ENCODE data around the gene COL8A1. TPM values are rescaled to one million over a fixed set of nuclear protein-coding genes. Genes with fewer than 3 reads are reported as not detected.

COL8A1 gene
- total and polyA plus RNA-seq, 2 experiments from 2014 or later: 0.41 to 2.4 TPM

GRCh38 chr3:99713440-99713839, 75.0 kb downstream of the COL8A1 start:
- no peak overlapping the region for H2AFZ ChIP-seq
- H3K4me2 ChIP-seq: no peak overlapping the region
- no peaks in the 10 kb centered on the region for H3K27me3 ChIP-seq
- no peak overlapping the region for H3K4me3 ChIP-seq
- H3K27ac ChIP-seq: peak overlapping the region; percentile 53
- DNase-seq (ENCODE audit: low spot score): no peak
- no peaks in the 10 kb centered on the region for H3K9me3 ChIP-seq (ENCODE audit: low read depth)
- 49% methylated on average over 5 of the region's 5 CpGs for WGBS (ENCODE audit: low lambda C conversion rate, missing lambda C conversion rate)
- no peaks in the 10 kb centered on the region for H3K79me2 ChIP-seq
- no peaks in the 10 kb centered on the region for H4K20me1 ChIP-seq (ENCODE audit: insufficient read depth, poor library complexity, severe bottlenecking)
- TF ChIP-seq EZH2phosphoT487 (IDR thresholded peaks at IDR 0.05; ENCODE audit: low read depth, severe bottlenecking, unreplicated experiment) (no peak), EZH2 (IDR thresholded peaks at IDR 0.05; ENCODE audit: borderline replicate concordance) (no peak)
- TF ChIP-seq, protein P1, sequence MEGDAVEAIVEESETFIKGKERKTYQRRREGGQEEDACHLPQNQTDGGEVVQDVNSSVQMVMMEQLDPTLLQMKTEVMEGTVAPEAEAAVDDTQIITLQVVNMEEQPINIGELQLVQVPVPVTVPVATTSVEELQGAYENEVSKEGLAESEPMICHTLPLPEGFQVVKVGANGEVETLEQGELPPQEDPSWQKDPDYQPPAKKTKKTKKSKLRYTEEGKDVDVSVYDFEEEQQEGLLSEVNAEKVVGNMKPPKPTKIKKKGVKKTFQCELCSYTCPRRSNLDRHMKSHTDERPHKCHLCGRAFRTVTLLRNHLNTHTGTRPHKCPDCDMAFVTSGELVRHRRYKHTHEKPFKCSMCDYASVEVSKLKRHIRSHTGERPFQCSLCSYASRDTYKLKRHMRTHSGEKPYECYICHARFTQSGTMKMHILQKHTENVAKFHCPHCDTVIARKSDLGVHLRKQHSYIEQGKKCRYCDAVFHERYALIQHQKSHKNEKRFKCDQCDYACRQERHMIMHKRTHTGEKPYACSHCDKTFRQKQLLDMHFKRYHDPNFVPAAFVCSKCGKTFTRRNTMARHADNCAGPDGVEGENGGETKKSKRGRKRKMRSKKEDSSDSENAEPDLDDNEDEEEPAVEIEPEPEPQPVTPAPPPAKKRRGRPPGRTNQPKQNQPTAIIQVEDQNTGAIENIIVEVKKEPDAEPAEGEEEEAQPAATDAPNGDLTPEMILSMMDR (IDR thresholded peaks at IDR 0.05; ENCODE audit: poor library complexity): no peak
- H3K36me3 ChIP-seq (replicated peaks; ENCODE audit: insufficient read depth, low read depth): no peaks in the 10 kb centered on the region
- no peaks in the 10 kb centered on the region for H3K9me2 ChIP-seq (replicated peaks; ENCODE audit: insufficient read depth)
- peaks cover 5% of the 10 kb centered on the region for H3K4me1 ChIP-seq (ENCODE audit: insufficient read depth)

DNA sequence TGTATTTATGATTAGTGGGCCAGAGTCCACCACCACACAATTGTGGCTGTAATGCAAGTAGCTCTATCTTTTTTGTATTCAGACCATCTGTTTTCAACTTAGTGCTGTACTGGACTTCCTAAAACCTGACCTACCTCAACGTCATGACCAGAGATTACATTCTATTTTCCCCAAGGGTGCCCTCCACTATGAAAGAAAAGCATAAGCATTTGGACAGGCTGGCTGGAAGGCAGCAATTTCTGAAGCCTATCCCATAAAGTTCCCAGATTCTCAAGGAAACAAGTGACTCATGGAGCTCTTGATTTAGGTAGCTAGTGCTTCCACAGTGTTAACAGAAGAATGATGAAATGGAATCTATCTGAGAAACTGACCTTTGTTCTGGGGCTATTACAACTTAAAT, 75.8 kb downstream of the COL8A1 start:
- Histone ChIP-seq H3K4me1 (ENCODE audit: insufficient read depth) (peaks cover 5% of the 10 kb centered on the region), H3K79me2 (no peaks in the 10 kb centered on the region), H3K4me2 (no peak overlapping the region), H3K27me3 (no peaks in the 10 kb centered on the region), H3K36me3 (replicated peaks; ENCODE audit: insufficient read depth, low read depth) (no peaks in the 10 kb centered on the region), H4K20me1 (ENCODE audit: insufficient read depth, poor library complexity, severe bottlenecking) (no peaks in the 10 kb centered on the region), H3K4me3 (no peak overlapping the region), H3K9me2 (replicated peaks; ENCODE audit: insufficient read depth) (no peaks in the 10 kb centered on the region), H3K9me3 (ENCODE audit: low read depth) (no peaks in the 10 kb centered on the region), H2AFZ (no peak overlapping the region), H3K27ac (peak overlapping the region; percentile 53)
- TF ChIP-seq, protein P1 (IDR thresholded peaks at IDR 0.05; ENCODE audit: poor library complexity): no peak
- TF ChIP-seq EZH2 (IDR thresholded peaks at IDR 0.05; ENCODE audit: borderline replicate concordance) (no peak), EZH2phosphoT487 (IDR thresholded peaks at IDR 0.05; ENCODE audit: low read depth, severe bottlenecking, unreplicated experiment) (no peak)
- DNase-seq (ENCODE audit: low spot score): peak; percentile 34
- WGBS (ENCODE audit: low lambda C conversion rate, missing lambda C conversion rate): 71% methylated on average over 1 of the region's 1 CpG

DNA sequence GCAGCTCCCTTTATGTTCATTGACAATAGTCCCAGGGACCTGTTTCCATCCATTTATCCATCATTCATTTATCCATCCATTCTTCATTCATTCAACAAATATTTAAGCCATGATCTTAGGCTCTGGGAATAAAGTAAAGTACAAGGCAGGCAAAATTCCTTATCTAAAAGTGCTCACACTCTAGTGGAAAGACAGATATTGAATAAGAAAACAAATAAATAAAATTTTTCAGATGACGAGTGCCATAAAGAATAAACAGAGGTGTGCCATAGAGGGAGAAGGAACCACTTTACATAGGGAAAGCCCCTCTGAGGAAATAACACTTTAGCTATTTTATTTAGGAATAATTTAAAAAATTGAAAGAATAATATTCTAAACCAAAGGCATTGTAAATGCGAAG, 76.2 kb downstream of the COL8A1 start:
- TF ChIP-seq EZH2phosphoT487 (IDR thresholded peaks at IDR 0.05; ENCODE audit: low read depth, severe bottlenecking, unreplicated experiment): no peak
- TF ChIP-seq, protein P1 (IDR thresholded peaks at IDR 0.05; ENCODE audit: poor library complexity): no peak
- TF ChIP-seq EZH2 (IDR thresholded peaks at IDR 0.05; ENCODE audit: borderline replicate concordance): no peak

More for the DNA sequence above, 76.2 kb downstream of the COL8A1 start:
- Histone ChIP-seq H3K79me2 (no peaks in the 10 kb centered on the region), H3K9me2 (replicated peaks; ENCODE audit: insufficient read depth) (no peaks in the 10 kb centered on the region), H2AFZ (no peak overlapping the region), H4K20me1 (ENCODE audit: insufficient read depth, poor library complexity, severe bottlenecking) (no peaks in the 10 kb centered on the region), H3K4me1 (ENCODE audit: insufficient read depth) (peaks cover 5% of the 10 kb centered on the region), H3K9me3 (ENCODE audit: low read depth) (no peaks in the 10 kb centered on the region), H3K36me3 (replicated peaks; ENCODE audit: insufficient read depth, low read depth) (no peaks in the 10 kb centered on the region), H3K27me3 (no peaks in the 10 kb centered on the region), H3K27ac (no peak overlapping the region), H3K4me3 (no peak overlapping the region), H3K4me2 (no peak overlapping the region)
- no peak for DNase-seq (ENCODE audit: low spot score)
- WGBS (ENCODE audit: low lambda C conversion rate, missing lambda C conversion rate): 91% methylated on average over 2 of the region's 2 CpGs
